K562 (cell line): Measurements from ENCODE around the gene PLIN5. TPM values are rescaled to one million over a fixed set of nuclear protein-coding genes. Genes with fewer than 3 reads are reported as not detected.

ENCODE experiments used
- BCLAF1 ChIP-seq, 2 experiments: fragments of 450-650 bp in 1 of 2; IDR thresholded peaks; 2 replicates each; pipeline ENCODE4 v1.6.1; 2011 to 2017; ENCODE audit warnings: low read depth in 2 of 2, antibody characterized with exemption in 1 of 2, borderline replicate concordance in 1 of 2, low read length in 1 of 2, mild to moderate bottlenecking in 1 of 2, mixed read lengths in 1 of 2; ENCODE audit not compliant: control insufficient read depth in 1 of 2
- CAMTA2 ChIP-seq: fragments of 250-450 bp; sonication (Bioruptor Pico); conservative IDR thresholded peaks from 2 replicates; pipeline ENCODE4 v1.5.1; 2022
- CBFA2T2 ChIP-seq: fragments of 450-650 bp; conservative IDR thresholded peaks from 2 replicates; pipeline ENCODE4 v1.6.1; 2017; ENCODE audit warnings: mild to moderate bottlenecking
- DMBX1 ChIP-seq: fragments of 250-450 bp; sonication (Bioruptor Pico); IDR thresholded peaks from 2 replicates; pipeline ENCODE4 v1.8.0; 2022; ENCODE audit warnings: inconsistent platforms, mild to moderate bottlenecking, moderate library complexity, borderline replicate concordance
- E2F1 ChIP-seq: sonication (generic); formaldehyde crosslinking; IDR thresholded peaks from 2 replicates; pipeline ENCODE4 v1.8.1; 2023; ENCODE audit warnings: mild to moderate bottlenecking, missing genetic modification reagents, moderate library complexity
- ETV1 ChIP-seq: fragments of 450-650 bp; conservative IDR thresholded peaks from 2 replicates; pipeline ENCODE4 v1.6.1; 2016; ENCODE audit warnings: missing genetic modification characterization, control low read depth, low read depth, missing compliant biosample characterization
- HIVEP1 ChIP-seq: fragments of 250-450 bp; sonication (Bioruptor Pico); IDR thresholded peaks from 2 replicates; pipeline ENCODE4 v1.4.0; 2020; ENCODE audit warnings: mild to moderate bottlenecking
- L3MBTL2 ChIP-seq: fragments of 450-650 bp; IDR thresholded peaks from 2 replicates; pipeline ENCODE4 v1.6.1; 2016; ENCODE audit warnings: mild to moderate bottlenecking, moderate library complexity
- LARP7 ChIP-seq: fragments of 450-650 bp; IDR thresholded peaks from 2 replicates; pipeline ENCODE4 v1.6.1; 2016
- MAFG ChIP-seq: fragments of 450-650 bp; conservative IDR thresholded peaks from 2 replicates; pipeline ENCODE4 v1.6.1; 2016; ENCODE audit warnings: missing genetic modification characterization, missing compliant biosample characterization
- PHF20 ChIP-seq: fragments of 450-650 bp; IDR thresholded peaks from 2 replicates; pipeline ENCODE4 v1.6.1; 2018; ENCODE audit not compliant: partially characterized antibody
- POU5F1 ChIP-seq: fragments of 150-350 bp; IDR thresholded peaks from 2 replicates; pipeline ENCODE4 v1.6.1; 2014; ENCODE audit warnings: borderline replicate concordance, low read length, low read depth, mild to moderate bottlenecking; ENCODE audit not compliant: partially characterized antibody
- PRMT5 ChIP-seq: sonication (generic); formaldehyde crosslinking; IDR thresholded peaks from 2 replicates; pipeline ENCODE4 v1.5.0; 2020; ENCODE audit warnings: missing genetic modification reagents
- RBM17 ChIP-seq: fragments of 200-400 bp; formaldehyde crosslinking; IDR thresholded peaks from 2 replicates; pipeline ENCODE4 v1.6.1; 2017; ENCODE audit warnings: low read depth, mild to moderate bottlenecking, low read length, borderline replicate concordance
- RBM22 ChIP-seq: fragments of 200-400 bp; formaldehyde crosslinking; IDR thresholded peaks from 2 replicates; pipeline ENCODE4 v1.6.1; 2018; ENCODE audit warnings: low read length, low read depth; ENCODE audit not compliant: poor library complexity, severe bottlenecking
- RUNX1 ChIP-seq: sonication (generic); IDR thresholded peaks from 2 replicates; pipeline ENCODE4 v1.6.1; 2016; ENCODE audit warnings: antibody characterized with exemption, low read depth
- SMAD4 ChIP-seq: fragments of 250-450 bp; sonication (Bioruptor Pico); conservative IDR thresholded peaks from 2 replicates; pipeline ENCODE4 v1.8.0; 2021; ENCODE audit warnings: inconsistent platforms, mild to moderate bottlenecking, moderate library complexity
- SRSF7 ChIP-seq: fragments of 200-400 bp; formaldehyde crosslinking; optimal IDR thresholded peaks from 2 replicates; pipeline ENCODE3; 2017; ENCODE audit warnings: mild to moderate bottlenecking, low read depth, low read length
- TBL1XR1 ChIP-seq, 2 experiments: IDR thresholded peaks; 2 replicates each; pipeline ENCODE4 v1.6.1; 2012; ENCODE audit warnings: improper control_type of control experiment in 2 of 2, low read length in 2 of 2, mild to moderate bottlenecking in 1 of 2
- USF1 ChIP-seq: sonication (generic); formaldehyde crosslinking; IDR thresholded peaks from 2 replicates; pipeline ENCODE4 v1.9.0; 2022; ENCODE audit warnings: mild to moderate bottlenecking, missing genetic modification reagents
- ZNF512 ChIP-seq: IDR thresholded peaks from 2 replicates; pipeline ENCODE4 v1.6.1; 2016; ENCODE audit warnings: missing genetic modification characterization, missing compliant biosample characterization
- ZNF695 ChIP-seq: fragments of 450-650 bp; formaldehyde crosslinking; IDR thresholded peaks from 2 replicates; pipeline ENCODE4 v1.4.0; 2020; ENCODE audit warnings: mild to moderate bottlenecking, moderate library complexity
- polyA plus RNA-seq, 8 experiments: library from polyadenylated mRNA; depleted of rRNA in 4 of 8; stranded (reverse) in 5 of 8; unstranded in 3 of 8; fragments of >200 nt; fragmentation: Nextera tagmentation in 2 of 8; fragmentation: Illumina TruSeq in 1 of 8; extraction: Ambion mirVana in 2 of 8; extraction: Trizol in 1 of 8; gene quantifications; 2 replicates each; pipeline versions ENCODE4 v1.2.1 to v1.2.3, GENCODE V29; 2011 to 2014; ENCODE audit warnings: inconsistent platforms in 1 of 8, missing spikeins in 1 of 8
- total RNA-seq, 7 experiments: library from RNA; depleted of rRNA in 6 of 7; stranded (reverse); fragments of >200 nt in 6 of 7; fragmentation: Illumina TruSeq in 2 of 7; extraction: Trizol in 2 of 7; gene quantifications; 2 replicates each; pipeline versions ENCODE4 v1.2.1 to v1.2.3, GENCODE V29; 2011 to 2021; ENCODE audit warnings: low replicate concordance in 1 of 7

PLIN5 gene
- total and polyA plus RNA-seq, 9 of the 15 experiments (the other 6 are each of a cell fraction or from before 2014, with no cell fraction given): 0.04 to 1.3 (median 0.50) TPM

GRCh38 chr19:4555657-4556561 is 20.9 kb upstream of the PLIN5 start (continued):
- no peak for TF ChIP-seq RBM22
- no peak for TF ChIP-seq BCLAF1 (IDR thresholded peaks at IDR 0.05; ENCODE audit: borderline replicate concordance in 1 of 2, control insufficient read depth in 1 of 2, low read depth in 2 of 2, low read length in 1 of 2)
- peak; percentile 67 for TF ChIP-seq PHF20
- TF ChIP-seq DMBX1 (CRISPR knock-in tag): no peak
- 0 out of 2 replicates have a peak, but pooled peaks have one; percentile 33 for TF ChIP-seq SMAD4
- no peak for TF ChIP-seq ZNF512 (tag)
- no peak for TF ChIP-seq LARP7
- TF ChIP-seq ETV1 (tag): peak; percentile 30; the same call in 1 of the 2 replicates
- TF ChIP-seq L3MBTL2: 0 out of 2 replicates have a peak, but pooled peaks have one; percentile 28
- TF ChIP-seq PRMT5 (CRISPR knock-in tag): no peak
- no peak for TF ChIP-seq ZNF695 (CRISPR knock-in tag)
- TF ChIP-seq MAFG (tag): no peak
- peak; percentile 45; the same call in 1 of the 2 replicates for TF ChIP-seq USF1
- TF ChIP-seq POU5F1: no peak
- TF ChIP-seq RUNX1: no peak
- TF ChIP-seq HIVEP1 (CRISPR knock-in tag): no peak
- no peak for TF ChIP-seq TBL1XR1 (IDR thresholded peaks at IDR 0.05; ENCODE audit: low read length in 2 of 2)
- no peak for TF ChIP-seq RBM17
- no peak for TF ChIP-seq CBFA2T2
- no peak for TF ChIP-seq CAMTA2 (CRISPR knock-in tag)
- no peak for TF ChIP-seq E2F1 (CRISPR knock-in tag)
- no peak for TF ChIP-seq SRSF7
